Measurements from ENCODE around the gene ROS1.

DNA sequence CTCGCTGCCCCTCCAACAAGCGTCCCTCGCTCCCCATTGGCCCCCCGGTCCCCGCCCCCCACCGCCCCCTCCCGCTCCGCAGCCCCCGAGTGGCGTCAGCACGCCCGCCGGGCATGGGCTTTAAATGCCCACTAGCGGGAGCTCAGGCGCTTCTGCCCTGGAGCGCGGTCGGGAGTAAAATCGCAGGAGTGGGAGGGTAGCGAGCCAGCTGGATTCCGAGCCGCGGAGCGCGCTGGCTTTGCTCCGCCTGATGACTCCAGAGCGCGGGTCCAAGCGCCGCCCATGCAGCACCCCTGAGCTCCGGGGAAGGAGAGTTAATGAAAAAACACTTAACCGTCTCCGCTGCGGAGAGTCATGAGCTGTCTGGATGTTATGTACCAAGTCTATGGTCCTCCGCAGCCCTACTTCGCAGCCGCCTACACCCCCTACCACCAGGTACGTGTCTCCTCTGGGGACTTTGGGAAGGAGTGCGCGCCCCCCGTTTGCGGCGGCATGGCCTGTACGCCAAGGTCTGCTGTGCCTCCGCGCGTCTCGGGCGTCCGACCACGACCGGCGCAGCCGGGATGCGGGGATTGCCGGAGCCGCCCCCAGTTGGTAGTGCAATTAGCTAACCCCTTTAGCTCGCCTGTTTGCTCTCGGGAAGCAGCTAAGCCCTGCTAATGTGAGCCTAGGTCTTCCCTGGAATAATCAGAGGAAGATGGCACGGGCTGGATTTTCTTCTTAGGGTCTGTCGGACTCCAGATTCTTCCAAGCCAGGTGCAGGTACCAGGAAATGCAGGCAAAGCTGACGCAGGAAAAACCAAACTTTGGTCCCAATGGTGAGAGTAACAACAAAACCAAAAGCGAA lies 160.1 kb downstream of the ROS1 start, which contains the start of gene VGLL2:
- TF ChIP-seq, protein P1, sequence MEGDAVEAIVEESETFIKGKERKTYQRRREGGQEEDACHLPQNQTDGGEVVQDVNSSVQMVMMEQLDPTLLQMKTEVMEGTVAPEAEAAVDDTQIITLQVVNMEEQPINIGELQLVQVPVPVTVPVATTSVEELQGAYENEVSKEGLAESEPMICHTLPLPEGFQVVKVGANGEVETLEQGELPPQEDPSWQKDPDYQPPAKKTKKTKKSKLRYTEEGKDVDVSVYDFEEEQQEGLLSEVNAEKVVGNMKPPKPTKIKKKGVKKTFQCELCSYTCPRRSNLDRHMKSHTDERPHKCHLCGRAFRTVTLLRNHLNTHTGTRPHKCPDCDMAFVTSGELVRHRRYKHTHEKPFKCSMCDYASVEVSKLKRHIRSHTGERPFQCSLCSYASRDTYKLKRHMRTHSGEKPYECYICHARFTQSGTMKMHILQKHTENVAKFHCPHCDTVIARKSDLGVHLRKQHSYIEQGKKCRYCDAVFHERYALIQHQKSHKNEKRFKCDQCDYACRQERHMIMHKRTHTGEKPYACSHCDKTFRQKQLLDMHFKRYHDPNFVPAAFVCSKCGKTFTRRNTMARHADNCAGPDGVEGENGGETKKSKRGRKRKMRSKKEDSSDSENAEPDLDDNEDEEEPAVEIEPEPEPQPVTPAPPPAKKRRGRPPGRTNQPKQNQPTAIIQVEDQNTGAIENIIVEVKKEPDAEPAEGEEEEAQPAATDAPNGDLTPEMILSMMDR (IDR thresholded peaks at IDR 0.05): peak in 1 of 3 experiments; percentile 17
- TF ChIP-seq POLR2AphosphoS5 (IDR thresholded peaks at IDR 0.05): no peak
